Tibial nerve (tissue), 4 donors: Measurements from ENCODE around the gene PGD. TPM values are rescaled to one million over a fixed set of nuclear protein-coding genes. Genes with fewer than 3 reads are reported as not detected.
"Not testable (repeated sequence)": the region's sequence is repeated elsewhere in the genome, so short reads cannot be mapped to it uniquely, and the experiment has no call there.

Experiments
- DNase-seq, 2 donors: peaks; one replicate each; pipeline ENCODE4 v3.0.0-alpha.2; 2019; ENCODE audit warnings: low spot score in 2 of 2
- H3K27ac ChIP-seq, 4 donors: fragments of 200-600 bp; sonication (generic) in 3 of 4; one replicate each; pipeline ENCODE4 v1.5.1; 2017 to 2019; ENCODE audit warnings: mild to moderate bottlenecking in 1 of 4
- H3K27me3 ChIP-seq, 2 donors: fragments of 200-600 bp; sonication (generic) in 1 of 2; one replicate each; pipeline versions ENCODE4 v1.5.1 to v1.6.0; 2017 to 2019
- H3K36me3 ChIP-seq, 3 donors: fragments of 200-600 bp; sonication (generic); one replicate each; pipeline ENCODE4 v1.5.1; 2018 to 2019
- H3K4me1 ChIP-seq, 4 donors: fragments of 200-600 bp; sonication (generic) in 3 of 4; one replicate each; pipeline ENCODE4 v1.5.1; 2017 to 2019
- H3K4me3 ChIP-seq, 4 donors: fragments of 200-600 bp; sonication (generic) in 3 of 4; one replicate each; pipeline ENCODE4 v1.5.1; 2017 to 2019; ENCODE audit warnings: mild to moderate bottlenecking in 1 of 4, moderate library complexity in 1 of 4
- H3K9me3 ChIP-seq, 4 donors: fragments of 200-600 bp; sonication (generic) in 3 of 4; one replicate each; pipeline ENCODE4 v1.5.1; 2017 to 2019
- EP300 ChIP-seq, 2 donors: sonication (generic); formaldehyde crosslinking; IDR thresholded peaks; one replicate each; pipeline ENCODE4 v1.6.1; 2017; ENCODE audit warnings: antibody characterized with exemption in 2 of 2, mild to moderate bottlenecking in 1 of 2
- POLR2A ChIP-seq, 2 donors: fragments of 450-650 bp; IDR thresholded peaks; one replicate each; pipeline ENCODE4 v1.6.1; 2017; ENCODE audit warnings: antibody characterized with exemption in 2 of 2, mild to moderate bottlenecking in 2 of 2, moderate library complexity in 2 of 2
- WGBS, 2 donors: methylation state at CpG; one replicate each; pipeline ENCODE4 v1.1.5; 2018; 5-methylcytosine and 5-hydroxymethylcytosine counted together
- total RNA-seq, 4 donors: library from RNA; depleted of rRNA; stranded (reverse); fragments of >200 nt; gene quantifications; one replicate each; pipeline ENCODE4 v1.1.0, GENCODE V29; 2016
- TF ChIP-seq, protein P1 (sequence below), 5 experiments: fragments of 200-600 bp in 3 of 5; fragments of 450-650 bp in 2 of 5; sonication (generic) in 3 of 5; IDR thresholded peaks; one replicate each; pipeline ENCODE4 v1.5.1; 2016 to 2019; ENCODE audit warnings: antibody characterized with exemption in 5 of 5, mild to moderate bottlenecking in 3 of 5, moderate library complexity in 2 of 5

PGD gene
- total RNA-seq, 4 donors from 2014 or later, result 54.5 to 160 (median 67.5) TPM

DNA sequence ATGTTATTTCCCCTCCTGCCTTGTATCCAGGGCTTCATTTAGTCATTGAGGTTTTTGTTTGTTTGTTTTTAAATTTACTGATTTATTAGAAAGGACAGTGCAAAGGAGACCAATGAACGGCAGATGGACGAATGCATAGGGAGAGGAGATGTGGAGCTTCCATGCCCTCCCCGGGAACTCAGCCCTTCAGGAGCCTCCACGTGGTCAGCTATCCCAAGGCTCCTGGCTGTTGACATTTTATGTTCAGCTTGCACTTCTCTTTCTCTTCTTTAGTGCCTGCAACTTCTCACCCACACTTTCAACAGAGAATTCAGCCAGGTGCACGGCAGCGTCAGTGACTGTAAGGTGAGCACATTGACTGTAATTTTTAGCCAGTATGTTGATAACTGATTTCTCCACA is 30.7 kb upstream of the PGD start:
- Histone ChIP-seq H3K9me3 (no peaks in the 10 kb centered on the region), H3K4me1 (no peaks in the 10 kb centered on the region), H3K27me3 (no peaks in the 10 kb centered on the region), H3K4me3 (no peak overlapping the region), H3K36me3 (peaks cover 0 to 100% (median 0%) of the 10 kb centered on the region in 3 donors), H3K27ac (no peak overlapping the region)
- WGBS, 2 donors, result 75 to 81% methylated on average over 6 of the region's 6 CpGs
- TF ChIP-seq POLR2A (IDR thresholded peaks at IDR 0.05), result no peak
- no peak for TF ChIP-seq EP300 (IDR thresholded peaks at IDR 0.05)
- TF ChIP-seq, protein P1, sequence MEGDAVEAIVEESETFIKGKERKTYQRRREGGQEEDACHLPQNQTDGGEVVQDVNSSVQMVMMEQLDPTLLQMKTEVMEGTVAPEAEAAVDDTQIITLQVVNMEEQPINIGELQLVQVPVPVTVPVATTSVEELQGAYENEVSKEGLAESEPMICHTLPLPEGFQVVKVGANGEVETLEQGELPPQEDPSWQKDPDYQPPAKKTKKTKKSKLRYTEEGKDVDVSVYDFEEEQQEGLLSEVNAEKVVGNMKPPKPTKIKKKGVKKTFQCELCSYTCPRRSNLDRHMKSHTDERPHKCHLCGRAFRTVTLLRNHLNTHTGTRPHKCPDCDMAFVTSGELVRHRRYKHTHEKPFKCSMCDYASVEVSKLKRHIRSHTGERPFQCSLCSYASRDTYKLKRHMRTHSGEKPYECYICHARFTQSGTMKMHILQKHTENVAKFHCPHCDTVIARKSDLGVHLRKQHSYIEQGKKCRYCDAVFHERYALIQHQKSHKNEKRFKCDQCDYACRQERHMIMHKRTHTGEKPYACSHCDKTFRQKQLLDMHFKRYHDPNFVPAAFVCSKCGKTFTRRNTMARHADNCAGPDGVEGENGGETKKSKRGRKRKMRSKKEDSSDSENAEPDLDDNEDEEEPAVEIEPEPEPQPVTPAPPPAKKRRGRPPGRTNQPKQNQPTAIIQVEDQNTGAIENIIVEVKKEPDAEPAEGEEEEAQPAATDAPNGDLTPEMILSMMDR (IDR thresholded peaks at IDR 0.05), result no peak
- DNase-seq, result no peak

DNA sequence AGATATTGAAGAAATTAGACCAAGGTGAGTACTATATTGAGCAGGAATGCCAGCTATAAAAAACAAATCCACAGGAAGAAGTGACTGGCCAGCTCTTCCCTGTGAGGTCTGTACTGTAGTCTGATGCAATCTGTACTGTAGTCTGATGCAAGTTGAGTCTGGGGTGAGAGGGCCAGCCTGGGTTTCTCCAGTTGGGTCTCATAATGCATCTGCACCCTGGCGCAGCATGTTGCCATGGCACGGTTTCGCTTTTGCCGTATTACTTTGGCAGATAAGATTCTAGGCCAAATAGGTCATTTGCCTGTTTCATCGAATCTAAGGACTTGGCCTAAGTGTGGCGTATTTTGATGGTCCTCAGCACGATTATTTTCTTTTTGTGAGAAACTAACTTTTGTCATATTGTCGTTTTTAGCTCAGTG is 24.4 kb upstream of the PGD start:
- H3K4me3 ChIP-seq, result no peak overlapping the region
- no peak for DNase-seq
- TF ChIP-seq POLR2A (IDR thresholded peaks at IDR 0.05) (no peak), EP300 (IDR thresholded peaks at IDR 0.05) (no peak)
- TF ChIP-seq, protein P1 (IDR thresholded peaks at IDR 0.05), result no peak
- H3K27me3 ChIP-seq, result no peaks in the 10 kb centered on the region
- no peaks in the 10 kb centered on the region for H3K9me3 ChIP-seq
- peaks cover 0 to 90% (median 0%) of the 10 kb centered on the region in 3 donors for H3K36me3 ChIP-seq
- peaks cover 0 to 4% (median 0%) of the 10 kb centered on the region in 4 donors for H3K4me1 ChIP-seq
- no peak overlapping the region for H3K27ac ChIP-seq
- WGBS, 2 donors, result 91% methylated on average over 8 of the region's 8 CpGs

DNA sequence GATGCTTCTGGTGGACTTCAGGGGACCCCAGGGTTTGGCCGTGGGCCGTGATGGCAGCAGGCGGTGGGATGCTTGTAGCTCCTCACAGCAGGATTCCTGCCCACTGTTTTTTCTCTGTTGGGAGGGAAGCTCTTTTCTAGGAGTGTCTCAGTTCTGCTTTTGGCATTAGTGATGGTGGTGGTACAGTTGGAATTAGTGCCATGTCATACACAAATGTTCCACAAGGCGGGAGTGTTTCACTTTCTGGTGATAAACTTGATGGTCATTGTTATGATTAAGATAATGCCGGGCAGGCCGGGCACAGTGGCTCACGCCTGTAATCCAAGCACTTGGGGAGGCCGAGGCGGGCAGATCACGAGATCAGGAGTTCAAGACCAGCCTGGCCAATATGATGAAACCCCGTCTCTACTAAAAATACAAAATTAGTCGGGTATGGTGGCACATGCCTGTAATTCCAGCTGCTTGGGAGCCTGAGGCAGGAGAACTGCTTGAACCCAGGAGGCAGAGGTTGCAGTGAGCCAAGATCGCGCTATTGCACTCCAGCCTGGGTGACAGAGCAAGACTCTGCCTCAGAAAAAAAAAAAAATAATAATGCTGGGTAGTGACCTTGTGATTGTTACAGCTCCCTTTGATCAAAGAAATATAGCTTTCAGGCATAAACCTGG is 21.4 kb upstream of the PGD start:
- peak; percentile 61 to 96 for DNase-seq
- H3K4me3 ChIP-seq, H3K9me3 ChIP-seq, H3K27me3 ChIP-seq: not testable (repeated sequence)
- WGBS, 2 donors, result 18 to 21% methylated on average over 14 of the region's 14 CpGs
- Histone ChIP-seq H3K4me1 (peaks cover 0 to 20% (median 0%) of the 10 kb centered on the region in 4 donors), H3K27ac (peak overlapping the region in 3 of 4 donors; percentile 13 to 86 (median 31)), H3K36me3 (peaks cover 0 to 64% (median 0%) of the 10 kb centered on the region in 3 donors)
- TF ChIP-seq, protein P1 (IDR thresholded peaks at IDR 0.05), result peak; percentile 60 to 89 (median 74)
- peak in 1 of 2 donors; percentile 46 for TF ChIP-seq EP300 (IDR thresholded peaks at IDR 0.05)

DNA sequence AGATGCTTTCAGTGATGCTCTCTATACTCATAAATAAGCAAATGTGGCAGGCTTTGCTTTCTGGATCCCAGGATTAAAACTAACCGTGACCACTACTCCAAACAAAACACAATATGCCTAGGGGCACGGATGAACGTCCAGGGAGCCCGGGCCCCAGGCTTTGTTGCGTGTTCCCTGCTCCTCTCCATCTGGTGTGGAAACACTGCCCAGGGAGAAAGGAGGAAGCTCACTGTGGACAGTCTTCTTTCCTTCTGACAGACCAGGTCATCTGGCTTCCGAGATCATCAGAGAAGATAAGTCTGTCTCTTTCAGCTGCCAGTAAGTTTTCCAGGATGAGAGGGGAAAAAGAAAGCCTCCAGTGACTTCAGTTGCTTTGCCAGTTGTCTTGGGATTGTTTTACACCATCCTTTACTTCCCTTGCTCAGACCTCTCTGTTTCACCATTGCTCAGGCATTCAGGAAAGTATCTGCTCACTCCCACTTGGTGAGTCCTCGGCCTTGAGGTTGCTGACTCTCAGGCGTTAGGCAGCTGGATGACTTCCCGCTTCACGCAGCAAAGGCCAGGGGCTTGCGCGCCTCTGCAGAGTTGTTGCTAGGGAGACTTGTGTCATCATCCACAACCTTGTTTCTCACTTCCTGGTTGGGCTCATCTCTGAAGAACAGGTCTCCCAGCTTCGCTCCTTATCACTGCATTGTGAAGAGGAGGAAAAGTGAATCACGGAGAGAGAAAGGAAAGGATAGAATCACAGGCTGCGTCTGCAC is 20.6 kb upstream of the PGD start:
- DNase-seq, result no peak
- WGBS, 2 donors, result 75 to 81% methylated on average over 15 of the region's 15 CpGs
- Histone ChIP-seq H3K4me3 (no peak overlapping the region), H3K9me3 (no peaks in the 10 kb centered on the region), H3K4me1 (peaks cover 0 to 20% (median 0%) of the 10 kb centered on the region in 4 donors), H3K27me3 (no peaks in the 10 kb centered on the region), H3K27ac (peak overlapping the region in 1 of 4 donors; percentile 86), H3K36me3 (peaks cover 0 to 56% (median 0%) of the 10 kb centered on the region in 3 donors)
- TF ChIP-seq, protein P1 (IDR thresholded peaks at IDR 0.05), result no peak
- TF ChIP-seq EP300 (IDR thresholded peaks at IDR 0.05) (no peak), POLR2A (IDR thresholded peaks at IDR 0.05) (no peak)

DNA sequence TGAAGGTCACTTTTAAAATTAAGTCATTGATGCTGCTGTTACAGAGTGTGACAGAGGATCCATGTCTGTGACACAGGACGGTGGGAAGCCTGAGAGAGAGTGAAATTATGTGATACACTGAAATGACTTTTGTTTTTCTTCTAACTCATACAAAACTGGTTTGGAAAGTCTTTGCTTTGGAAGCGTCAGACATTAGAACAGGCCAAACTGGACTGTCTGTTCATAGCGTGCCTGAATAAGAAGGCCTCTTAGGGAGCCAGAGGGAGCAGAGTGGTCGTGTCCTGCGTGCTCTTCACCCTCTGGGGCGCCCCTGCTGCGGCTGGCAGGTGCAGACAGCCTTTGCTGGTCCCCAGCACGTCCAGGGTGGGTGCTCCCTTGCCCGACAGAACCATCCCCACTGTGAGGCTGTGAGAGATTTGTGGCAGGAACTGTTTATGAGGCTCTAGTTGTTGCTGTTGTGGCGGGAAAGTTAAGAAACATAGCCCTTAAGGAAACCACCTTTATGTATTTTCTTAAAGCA is 19.7 kb upstream of the PGD start:
- no peak overlapping the region for H3K27ac ChIP-seq

More for the DNA sequence above, 19.7 kb upstream of the PGD start:
- Histone ChIP-seq H3K27me3 (no peaks in the 10 kb centered on the region), H3K4me3 (no peak overlapping the region), H3K9me3 (no peaks in the 10 kb centered on the region), H3K4me1 (peaks cover 0 to 20% (median 0%) of the 10 kb centered on the region in 4 donors), H3K36me3 (peaks cover 0 to 53% (median 0%) of the 10 kb centered on the region in 3 donors)
- 85 to 89% methylated on average over 10 of the region's 10 CpGs for WGBS, 2 donors
- no peak for TF ChIP-seq EP300 (IDR thresholded peaks at IDR 0.05)
- no peak for TF ChIP-seq POLR2A (IDR thresholded peaks at IDR 0.05)
- DNase-seq, result no peak
